Lower leg skin (tissue), 3 donors: ENCODE data around the gene SHISAL1.

Experiments used
- POLR2A ChIP-seq, 2 donors: fragments of 450-650 bp; IDR thresholded peaks; one replicate each; pipeline ENCODE4 v1.6.1; 2016 to 2017; ENCODE audit warnings: antibody characterized with exemption in 2 of 2, mild to moderate bottlenecking in 1 of 2, moderate library complexity in 1 of 2
- TF ChIP-seq, protein P1 (sequence below), 3 donors: fragments of 450-650 bp; IDR thresholded peaks; one replicate each; pipeline ENCODE4 v1.5.1; 2016; ENCODE audit warnings: antibody characterized with exemption in 3 of 3, mild to moderate bottlenecking in 3 of 3, moderate library complexity in 2 of 3

GRCh38 chr22:44273175-44273574, 39.6 kb downstream of the SHISAL1 start:
- TF ChIP-seq, protein P1, sequence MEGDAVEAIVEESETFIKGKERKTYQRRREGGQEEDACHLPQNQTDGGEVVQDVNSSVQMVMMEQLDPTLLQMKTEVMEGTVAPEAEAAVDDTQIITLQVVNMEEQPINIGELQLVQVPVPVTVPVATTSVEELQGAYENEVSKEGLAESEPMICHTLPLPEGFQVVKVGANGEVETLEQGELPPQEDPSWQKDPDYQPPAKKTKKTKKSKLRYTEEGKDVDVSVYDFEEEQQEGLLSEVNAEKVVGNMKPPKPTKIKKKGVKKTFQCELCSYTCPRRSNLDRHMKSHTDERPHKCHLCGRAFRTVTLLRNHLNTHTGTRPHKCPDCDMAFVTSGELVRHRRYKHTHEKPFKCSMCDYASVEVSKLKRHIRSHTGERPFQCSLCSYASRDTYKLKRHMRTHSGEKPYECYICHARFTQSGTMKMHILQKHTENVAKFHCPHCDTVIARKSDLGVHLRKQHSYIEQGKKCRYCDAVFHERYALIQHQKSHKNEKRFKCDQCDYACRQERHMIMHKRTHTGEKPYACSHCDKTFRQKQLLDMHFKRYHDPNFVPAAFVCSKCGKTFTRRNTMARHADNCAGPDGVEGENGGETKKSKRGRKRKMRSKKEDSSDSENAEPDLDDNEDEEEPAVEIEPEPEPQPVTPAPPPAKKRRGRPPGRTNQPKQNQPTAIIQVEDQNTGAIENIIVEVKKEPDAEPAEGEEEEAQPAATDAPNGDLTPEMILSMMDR (IDR thresholded peaks at IDR 0.05): no peak
- TF ChIP-seq POLR2A (IDR thresholded peaks at IDR 0.05): no peak
